GM12878 (cell line): ENCODE measurements around the gene POLD1. TPM values are rescaled to one million over a fixed set of nuclear protein-coding genes. Genes with fewer than 3 reads are reported as not detected.

Experiments used
- ATAC-seq: fragments of 200-7000 bp; cut with Tn5 transposase; 3 replicates; pipeline ENCODE4 v1.9.1; 2020; ENCODE audit warnings: mild to moderate bottlenecking, moderate library complexity
- BruUV-seq: library from RNA; stranded (reverse); fragments of 400-500 nt; replicated peaks from 2 replicates; lab custom pipeline; 2021; lab: Mats Ljungman, UMichigan
- CTCF ChIA-PET: fragments of 300-600 bp; sonication (Branson Sonifier 250); formaldehyde crosslinking; extraction: SDS; loops from one replicate; lab custom pipeline; 2021; ENCODE audit warnings: inconsistent platforms; lab: Yijun Ruan, JAX
- POLR2A ChIA-PET: fragments of 350-600 bp; formaldehyde crosslinking; extraction: SDS; loops from one replicate; lab custom pipeline; 2021; ENCODE audit warnings: inconsistent platforms; lab: Charles Lee
- RAD21 ChIA-PET: fragments of 300-600 bp; sonication (Branson Sonifier 250); formaldehyde crosslinking; loops from one replicate; lab custom pipeline; 2023; ENCODE audit warnings: antibody characterized with exemption; ENCODE audit not compliant: unreplicated experiment; lab: Charles Lee
- SMC1A ChIA-PET: fragments of 300-600 bp; sonication (Branson Sonifier 250); formaldehyde crosslinking; loops from one replicate; lab custom pipeline; 2023; ENCODE audit not compliant: unreplicated experiment, uncharacterized antibody; lab: Charles Lee
- DNase-seq: peaks from one replicate; pipeline ENCODE4 v3.0.0-alpha.2; 2011; ENCODE audit warnings: low read depth, low spot score
- FAIRE-seq: peaks from 3 replicates; lab custom pipeline; 2011; peaks lifted over from hg19 to GRCh38; lab: Jason Lieb, UNC
- H2AFZ ChIP-seq: 2 replicates; pipeline ENCODE4 v1.6.0; 2011; ENCODE audit warnings: low read depth, low read length, control low read depth; ENCODE audit not compliant: control insufficient read depth
- H3K27ac ChIP-seq: 2 replicates; pipeline ENCODE4 v1.5.1; 2011; ENCODE audit warnings: control low read depth; ENCODE audit not compliant: control insufficient read depth, insufficient read depth
- H3K27me3 ChIP-seq, 2 experiments: replicated peaks in 1 of 2; 2 replicates each; pipeline versions ENCODE4 v1.6.0 to v1.6.1; 2011; ENCODE audit warnings: low read length in 1 of 2; ENCODE audit not compliant: control insufficient read depth in 2 of 2, insufficient read depth in 2 of 2
- H3K36me3 ChIP-seq, 2 experiments: 2 replicates each; pipeline ENCODE4 v1.5.1; 2011; ENCODE audit warnings: low read length in 1 of 2; ENCODE audit not compliant: control insufficient read depth in 2 of 2, insufficient read depth in 2 of 2
- H3K4me1 ChIP-seq: 2 replicates; pipeline ENCODE4 v1.6.1; 2011; ENCODE audit warnings: mild to moderate bottlenecking, low read length, moderate library complexity, mixed read lengths; ENCODE audit not compliant: control insufficient read depth, insufficient read depth
- H3K4me2 ChIP-seq: 2 replicates; pipeline ENCODE4 v1.6.0; 2011; ENCODE audit warnings: control low read depth; ENCODE audit not compliant: control insufficient read depth, insufficient read depth
- H3K4me3 ChIP-seq: fragments of 200-600 bp; sonication (generic); 2 replicates; pipeline ENCODE4 v1.5.1; 2016
- H3K79me2 ChIP-seq: 2 replicates; pipeline ENCODE4 v1.6.0; 2011; ENCODE audit warnings: low read length; ENCODE audit not compliant: control insufficient read depth, insufficient read depth
- H3K9ac ChIP-seq: 2 replicates; pipeline ENCODE4 v1.8.0; 2011; ENCODE audit warnings: low read length, control low read depth, mixed read lengths; ENCODE audit not compliant: control insufficient read depth, insufficient read depth
- H3K9me3 ChIP-seq: replicated peaks from 3 replicates; pipeline ENCODE4 v1.5.1; 2011; ENCODE audit warnings: mild to moderate bottlenecking, low read length; ENCODE audit not compliant: control insufficient read depth, insufficient read depth
- H4K20me1 ChIP-seq: 2 replicates; pipeline ENCODE4 v1.6.0; 2011; ENCODE audit not compliant: control insufficient read depth, insufficient read depth
- BHLHE40 ChIP-seq, 2 experiments: fragments of 450-650 bp in 1 of 2; IDR thresholded peaks; 2 replicates each; pipeline ENCODE4 v1.6.1; 2011 to 2017; ENCODE audit warnings: low read depth in 2 of 2, borderline replicate concordance in 1 of 2, improper control_type of control experiment in 1 of 2, low read length in 1 of 2, mild to moderate bottlenecking in 1 of 2
- BRCA1 ChIP-seq: IDR thresholded peaks from 2 replicates; pipeline ENCODE4 v1.6.1; 2011; ENCODE audit warnings: low read depth, low read length, improper control_type of control experiment
- CHD4 ChIP-seq: fragments of 200-600 bp; sonication (generic); IDR thresholded peaks from 2 replicates; pipeline ENCODE4 v1.6.1; 2016; ENCODE audit warnings: mild to moderate bottlenecking
- CREM ChIP-seq: IDR thresholded peaks from 2 replicates; pipeline ENCODE4 v1.6.1; 2014; ENCODE audit warnings: antibody characterized with exemption, low read depth
- DPF2 ChIP-seq: fragments of 450-650 bp; IDR thresholded peaks from 2 replicates; pipeline ENCODE4 v1.6.1; 2017; ENCODE audit warnings: mild to moderate bottlenecking
- ESRRA ChIP-seq: IDR thresholded peaks from 2 replicates; pipeline ENCODE4 v1.6.1; 2012; ENCODE audit warnings: mild to moderate bottlenecking, low read length, improper control_type of control experiment
- HDGF ChIP-seq: fragments of 450-650 bp; IDR thresholded peaks from 2 replicates; pipeline ENCODE4 v1.6.1; 2016; ENCODE audit warnings: antibody characterized with exemption
- IKZF2 ChIP-seq, 2 experiments: fragments of 450-650 bp; IDR thresholded peaks; 2 replicates each; pipeline ENCODE4 v1.6.1; 2017; ENCODE audit warnings: mild to moderate bottlenecking in 2 of 2, moderate library complexity in 2 of 2
- NFIC ChIP-seq: IDR thresholded peaks from 2 replicates; pipeline ENCODE4 v1.6.1; 2012; ENCODE audit warnings: low read depth, mild to moderate bottlenecking, inconsistent platforms, low read length, moderate library complexity
- POLR2AphosphoS2 ChIP-seq: IDR thresholded peaks from 2 replicates; pipeline ENCODE4 v1.6.1; 2011; ENCODE audit warnings: low read depth, mild to moderate bottlenecking, low read length, improper control_type of control experiment, moderate library complexity
- SMAD5 ChIP-seq: IDR thresholded peaks from 2 replicates; pipeline ENCODE4 v1.6.1; 2016; ENCODE audit warnings: antibody characterized with exemption, low read depth
- SMARCA5 ChIP-seq: fragments of 450-650 bp; IDR thresholded peaks from 2 replicates; pipeline ENCODE4 v1.6.1; 2017; ENCODE audit warnings: mild to moderate bottlenecking
- SPI1 ChIP-seq: IDR thresholded peaks from 2 replicates; pipeline ENCODE4 v1.6.1; 2011; ENCODE audit warnings: low read depth, mild to moderate bottlenecking, low read length, moderate library complexity, borderline replicate concordance; ENCODE audit not compliant: insufficient read depth
- WRNIP1 ChIP-seq: IDR thresholded peaks from 2 replicates; pipeline ENCODE4 v1.6.1; 2011; ENCODE audit warnings: low read depth, low read length, improper control_type of control experiment, borderline replicate concordance
- ZSCAN29 ChIP-seq: fragments of 450-650 bp; IDR thresholded peaks from 2 replicates; pipeline ENCODE4 v1.6.1; 2017; ENCODE audit warnings: mild to moderate bottlenecking, moderate library complexity
- WGBS: methylation state at CpG from one replicate; pipeline ENCODE4 v1.1.6; 2016; ENCODE audit warnings: low lambda C conversion rate; ENCODE audit not compliant: insufficient replicate concordance, insufficient coverage; ENCODE audit errors: missing lambda C conversion rate; 5-methylcytosine and 5-hydroxymethylcytosine counted together
- in situ Hi-C: fragments of 300-500 bp; cut with MboI; formaldehyde crosslinking; loops from 9 replicates; pipeline ENCODE4 v1.14.3; 2018; ENCODE audit warnings: mixed read lengths
- intact Hi-C: fragments of 100-400 bp; cut with micrococcal nuclease; formaldehyde crosslinking; loops from one replicate; pipeline ENCODE4 v1.14.2; 2022; ENCODE audit not compliant: unreplicated experiment
- polyA plus RNA-seq, 11 experiments: library from polyadenylated mRNA; depleted of rRNA in 4 of 11; unstranded in 6 of 11; stranded (reverse) in 5 of 11; fragments of >200 nt; fragmentation: Nextera tagmentation in 4 of 11; fragmentation: Illumina TruSeq in 1 of 11; extraction: Ambion mirVana in 4 of 11; extraction: Trizol in 1 of 11; gene quantifications; 1 replicate in 1 of 11; 2 replicates in 10 of 11; pipeline versions ENCODE4 v1.2.1 to v1.2.3, GENCODE V29; 2011 to 2016; ENCODE audit warnings: inconsistent platforms in 2 of 11, missing spikeins in 2 of 11, low read depth in 1 of 11
- total RNA-seq, 4 experiments: library from RNA; depleted of rRNA in 3 of 4; stranded (reverse); fragments of >200 nt in 3 of 4; fragmentation: Illumina TruSeq in 1 of 4; extraction: Trizol in 1 of 4; gene quantifications; 2 replicates each; pipeline versions ENCODE4 v1.2.1 to v1.2.3, GENCODE V29; 2013 to 2021
- TF ChIP-seq, protein P1 (sequence below): fragments of 450-650 bp; IDR thresholded peaks from 2 replicates; pipeline ENCODE4 v1.6.1; 2014; ENCODE audit warnings: mild to moderate bottlenecking
- TF ChIP-seq, protein P2 (sequence below): fragments of 450-650 bp; formaldehyde crosslinking; IDR thresholded peaks from 2 replicates; pipeline ENCODE4 v1.4.0; 2020; ENCODE audit warnings: mild to moderate bottlenecking, moderate library complexity
- TF ChIP-seq, protein P3 (sequence below): IDR thresholded peaks from 2 replicates; pipeline ENCODE4 v1.6.1; 2011; ENCODE audit warnings: borderline replicate concordance, low read depth, mild to moderate bottlenecking, moderate library complexity, low read length; ENCODE audit not compliant: insufficient read depth, poor library complexity, severe bottlenecking

Gene POLD1
- total and polyA plus RNA-seq, 10 of the 15 experiments (the other 5 are each of a cell fraction or from before 2014, with no cell fraction given): 0.76 to 165 (median 63.4) TPM

DNA sequence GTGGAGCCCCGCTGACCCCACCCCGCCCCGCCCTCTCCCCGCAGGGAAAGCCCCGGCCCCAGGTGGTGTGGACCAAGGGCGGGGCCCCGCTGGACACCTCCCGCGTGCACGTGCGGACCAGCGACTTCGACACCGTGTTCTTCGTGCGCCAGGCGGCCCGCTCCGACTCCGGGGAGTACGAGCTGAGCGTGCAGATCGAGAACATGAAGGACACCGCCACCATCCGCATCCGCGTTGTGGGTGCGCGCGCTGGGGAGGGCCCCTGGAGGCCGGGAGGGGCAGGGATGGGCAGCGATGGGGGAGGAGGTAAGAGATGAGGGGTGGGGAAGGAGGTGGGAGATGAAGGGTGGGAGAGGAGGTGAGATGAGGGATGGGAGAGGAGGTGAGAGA, 74.9 kb downstream of the POLD1 start (continued):
- TF ChIP-seq SMARCA5 (no peak), IKZF2 (IDR thresholded peaks at IDR 0.05) (no peak)

DNA sequence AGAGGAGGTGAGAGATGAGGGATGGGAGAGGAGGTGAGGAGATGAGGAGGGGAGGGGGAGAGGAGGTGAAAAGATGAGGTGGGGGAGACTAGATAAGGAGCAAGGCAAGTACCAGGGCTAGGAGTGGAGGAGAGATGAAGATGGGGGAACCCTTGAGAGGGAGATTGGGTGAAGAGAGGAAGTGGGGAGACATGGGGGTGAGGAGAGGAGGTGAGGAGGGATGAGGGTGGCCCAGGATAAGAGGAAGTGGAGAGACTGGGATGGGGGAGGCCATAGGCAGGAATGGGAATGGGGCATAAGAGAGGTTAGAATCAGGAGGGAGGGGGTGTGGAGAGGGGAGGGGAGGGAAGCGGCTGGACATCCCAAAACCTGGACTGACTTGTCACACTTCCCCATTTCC, 75.5 kb downstream of the POLD1 start:
- no peaks in the 10 kb centered on the region for H3K9me3 ChIP-seq
- intact Hi-C loops: loop anchor here (2.0 kb wide), 2 partner anchors 29 to 41 kb away; partner anchors contain the start of gene SPIB
- RAD21 ChIA-PET: interaction anchor here (0.9 to 3.9 kb wide), 18 partner anchors 14 to 131 kb away, joined by 3 to 72 read pairs (median 6); partner anchors contain the start of genes KCNC3, NAPSA, POLD1 and SPIB
- peak; percentile 55 for TF ChIP-seq HDGF
- no peak for TF ChIP-seq SMAD5
- no peak for TF ChIP-seq CREM
- TF ChIP-seq ESRRA: no peak
- TF ChIP-seq, protein P1, sequence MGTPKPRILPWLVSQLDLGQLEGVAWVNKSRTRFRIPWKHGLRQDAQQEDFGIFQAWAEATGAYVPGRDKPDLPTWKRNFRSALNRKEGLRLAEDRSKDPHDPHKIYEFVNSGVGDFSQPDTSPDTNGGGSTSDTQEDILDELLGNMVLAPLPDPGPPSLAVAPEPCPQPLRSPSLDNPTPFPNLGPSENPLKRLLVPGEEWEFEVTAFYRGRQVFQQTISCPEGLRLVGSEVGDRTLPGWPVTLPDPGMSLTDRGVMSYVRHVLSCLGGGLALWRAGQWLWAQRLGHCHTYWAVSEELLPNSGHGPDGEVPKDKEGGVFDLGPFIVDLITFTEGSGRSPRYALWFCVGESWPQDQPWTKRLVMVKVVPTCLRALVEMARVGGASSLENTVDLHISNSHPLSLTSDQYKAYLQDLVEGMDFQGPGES: no peak
- peak; percentile 39; the same call in 1 of the 2 replicates for TF ChIP-seq SPI1
- TF ChIP-seq, protein P2, sequence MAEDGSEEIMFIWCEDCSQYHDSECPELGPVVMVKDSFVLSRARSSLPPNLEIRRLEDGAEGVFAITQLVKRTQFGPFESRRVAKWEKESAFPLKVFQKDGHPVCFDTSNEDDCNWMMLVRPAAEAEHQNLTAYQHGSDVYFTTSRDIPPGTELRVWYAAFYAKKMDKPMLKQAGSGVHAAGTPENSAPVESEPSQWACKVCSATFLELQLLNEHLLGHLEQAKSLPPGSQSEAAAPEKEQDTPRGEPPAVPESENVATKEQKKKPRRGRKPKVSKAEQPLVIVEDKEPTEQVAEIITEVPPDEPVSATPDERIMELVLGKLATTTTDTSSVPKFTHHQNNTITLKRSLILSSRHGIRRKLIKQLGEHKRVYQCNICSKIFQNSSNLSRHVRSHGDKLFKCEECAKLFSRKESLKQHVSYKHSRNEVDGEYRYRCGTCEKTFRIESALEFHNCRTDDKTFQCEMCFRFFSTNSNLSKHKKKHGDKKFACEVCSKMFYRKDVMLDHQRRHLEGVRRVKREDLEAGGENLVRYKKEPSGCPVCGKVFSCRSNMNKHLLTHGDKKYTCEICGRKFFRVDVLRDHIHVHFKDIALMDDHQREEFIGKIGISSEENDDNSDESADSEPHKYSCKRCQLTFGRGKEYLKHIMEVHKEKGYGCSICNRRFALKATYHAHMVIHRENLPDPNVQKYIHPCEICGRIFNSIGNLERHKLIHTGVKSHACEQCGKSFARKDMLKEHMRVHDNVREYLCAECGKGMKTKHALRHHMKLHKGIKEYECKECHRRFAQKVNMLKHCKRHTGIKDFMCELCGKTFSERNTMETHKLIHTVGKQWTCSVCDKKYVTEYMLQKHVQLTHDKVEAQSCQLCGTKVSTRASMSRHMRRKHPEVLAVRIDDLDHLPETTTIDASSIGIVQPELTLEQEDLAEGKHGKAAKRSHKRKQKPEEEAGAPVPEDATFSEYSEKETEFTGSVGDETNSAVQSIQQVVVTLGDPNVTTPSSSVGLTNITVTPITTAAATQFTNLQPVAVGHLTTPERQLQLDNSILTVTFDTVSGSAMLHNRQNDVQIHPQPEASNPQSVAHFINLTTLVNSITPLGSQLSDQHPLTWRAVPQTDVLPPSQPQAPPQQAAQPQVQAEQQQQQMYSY: no peak
- no peak for TF ChIP-seq WRNIP1
- no peak for TF ChIP-seq BRCA1
- no peak for TF ChIP-seq POLR2AphosphoS2
- TF ChIP-seq BHLHE40 (IDR thresholded peaks at IDR 0.05; ENCODE audit: borderline replicate concordance in 1 of 2, low read depth in 2 of 2, low read length in 1 of 2): no peak
- no peak for TF ChIP-seq ZSCAN29
- TF ChIP-seq, protein P3, sequence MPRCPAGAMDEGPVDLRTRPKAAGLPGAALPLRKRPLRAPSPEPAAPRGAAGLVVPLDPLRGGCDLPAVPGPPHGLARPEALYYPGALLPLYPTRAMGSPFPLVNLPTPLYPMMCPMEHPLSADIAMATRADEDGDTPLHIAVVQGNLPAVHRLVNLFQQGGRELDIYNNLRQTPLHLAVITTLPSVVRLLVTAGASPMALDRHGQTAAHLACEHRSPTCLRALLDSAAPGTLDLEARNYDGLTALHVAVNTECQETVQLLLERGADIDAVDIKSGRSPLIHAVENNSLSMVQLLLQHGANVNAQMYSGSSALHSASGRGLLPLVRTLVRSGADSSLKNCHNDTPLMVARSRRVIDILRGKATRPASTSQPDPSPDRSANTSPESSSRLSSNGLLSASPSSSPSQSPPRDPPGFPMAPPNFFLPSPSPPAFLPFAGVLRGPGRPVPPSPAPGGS: no peak
- TF ChIP-seq CHD4: no peak
- TF ChIP-seq NFIC: no peak
- TF ChIP-seq DPF2: no peak
- TF ChIP-seq, all 136 proteins: peak for 2
- in situ Hi-C loops: loop anchor here (5.0 kb wide), 1 partner anchor 92 kb away; the partner anchor contains the start of gene NAPSA
- no peak overlapping the region; the same call in 1 of the 2 replicates for H3K9ac ChIP-seq
- peak overlapping the region; percentile 86 for H2AFZ ChIP-seq
- ATAC-seq (no peak), FAIRE-seq (no peak), DNase-seq (no peak)
- 0% methylated on average over 1 of the region's 1 CpG for WGBS
- SMC1A ChIA-PET: interaction anchor here (0.7 to 4.6 kb wide), 14 partner anchors 16 to 112 kb away, joined by 4 to 68 read pairs (median 8); partner anchors contain the start of genes NAPSA, NR1H2, POLD1 and SPIB
- peak overlapping the region; percentile 73 for H3K27ac ChIP-seq
- H3K4me1 ChIP-seq: peaks cover 20% of the 10 kb centered on the region
- no peak overlapping the region for H3K4me3 ChIP-seq
- no peaks in the 10 kb centered on the region for H4K20me1 ChIP-seq
- POLR2A ChIA-PET: interaction anchor here (0.8 to 2.0 kb wide), 8 partner anchors 10 to 102 kb away, joined by 3 to 35 read pairs (median 6); partner anchors contain the start of genes NAPSA, NR1H2 and SPIB
- no TSS peak for BruUV-seq
- H3K4me2 ChIP-seq: peak overlapping the region; percentile 99
- H3K27me3 ChIP-seq: no peaks in the 10 kb centered on the region
- no peaks in the 10 kb centered on the region for H3K36me3 ChIP-seq
- H3K79me2 ChIP-seq: no peaks in the 10 kb centered on the region
- CTCF ChIA-PET: interaction anchor here (0.6 to 4.6 kb wide), 15 partner anchors 23 to 131 kb away, joined by 3 to 167 read pairs (median 9); partner anchors contain the start of genes KCNC3, NAPSA, NR1H2 and SPIB
